Cardiac muscle cell (in vitro differentiated cells and primary cell): ENCODE data around the gene EML2. TPM values are rescaled to one million over a fixed set of nuclear protein-coding genes. Genes with fewer than 3 reads are reported as not detected.
A peak's percentile ranks its signal among the peaks of the same experiment; 100 is the strongest.

Experiments used
- DNase-seq, 2 donors: peaks; one replicate each; pipeline versions ENCODE4 v3.0.0 to v3.0.0-alpha.2; 2010 to 2017; ENCODE audit warnings: low read depth in 1 of 2, low spot score in 1 of 2
- H3K27ac ChIP-seq: fragments of 200-600 bp; sonication (generic); 2 replicates; pipeline ENCODE4 v1.5.1; 2016
- H3K27me3 ChIP-seq: fragments of 200-600 bp; sonication (generic); 2 replicates; pipeline ENCODE4 v1.6.0; 2016; ENCODE audit warnings: control low read depth
- H3K36me3 ChIP-seq: fragments of 200-600 bp; sonication (generic); 2 replicates; pipeline ENCODE4 v1.5.1; 2016; ENCODE audit warnings: control low read depth
- H3K4me1 ChIP-seq: fragments of 200-600 bp; sonication (generic); 2 replicates; pipeline ENCODE4 v1.8.1; 2017; ENCODE audit warnings: low read depth, mild to moderate bottlenecking, mixed run types
- H3K4me3 ChIP-seq: fragments of 200-600 bp; sonication (generic); 2 replicates; pipeline ENCODE4 v1.5.1; 2016; ENCODE audit warnings: mild to moderate bottlenecking
- H3K9me3 ChIP-seq: fragments of 200-600 bp; sonication (generic); 2 replicates; pipeline ENCODE4 v1.5.1; 2017; ENCODE audit warnings: low read depth, mild to moderate bottlenecking, control low read depth
- CTCF ChIP-seq: IDR thresholded peaks from 2 replicates; pipeline ENCODE4 v1.5.1; 2012; ENCODE audit warnings: low read depth, mild to moderate bottlenecking, low read length
- polyA plus RNA-seq: library from polyadenylated mRNA; unstranded; fragments of >200 nt; fragmentation: Nextera tagmentation; extraction: Ambion mirVana; gene quantifications from 2 replicates; pipeline ENCODE4 v1.2.1, GENCODE V29; 2016
- total RNA-seq: library from RNA; depleted of rRNA; stranded (reverse); fragments of >200 nt; gene quantifications from 2 replicates; pipeline ENCODE4 v1.2.3, GENCODE V29; 2016

The EML2 gene
- total and polyA plus RNA-seq, 2 experiments from 2014 or later: 26.2 to 41.0 TPM

DNA sequence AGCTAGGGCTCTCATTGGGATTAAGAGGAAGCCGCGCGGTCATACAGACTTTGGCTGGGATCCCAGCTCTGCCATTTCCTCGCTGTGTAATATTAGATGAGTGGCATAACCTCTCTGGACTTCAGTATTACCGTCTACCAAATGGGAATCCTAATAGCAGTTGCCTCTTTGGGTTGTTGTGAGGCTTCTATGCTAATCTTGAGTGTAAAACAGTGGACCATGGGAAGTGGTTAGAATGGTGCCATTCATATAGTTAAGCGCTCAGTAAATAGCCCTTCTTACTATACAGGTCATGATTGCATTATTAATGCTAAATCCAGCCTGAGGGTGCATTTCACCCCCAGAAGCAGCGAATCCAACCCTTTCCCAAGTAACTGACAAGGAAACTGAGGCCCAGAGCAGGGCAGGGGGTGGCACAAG, 54.0 kb downstream of the EML2 start:
- Histone ChIP-seq H3K27ac (peak overlapping the region; percentile 94), H3K27me3 (no peaks in the 10 kb centered on the region), H3K9me3 (no peaks in the 10 kb centered on the region), H3K4me3 (peak overlapping the region; percentile 66), H3K36me3 (no peaks in the 10 kb centered on the region), H3K4me1 (peaks cover 3% of the 10 kb centered on the region)
- TF ChIP-seq CTCF: no peak
- DNase-seq: no peak

DNA sequence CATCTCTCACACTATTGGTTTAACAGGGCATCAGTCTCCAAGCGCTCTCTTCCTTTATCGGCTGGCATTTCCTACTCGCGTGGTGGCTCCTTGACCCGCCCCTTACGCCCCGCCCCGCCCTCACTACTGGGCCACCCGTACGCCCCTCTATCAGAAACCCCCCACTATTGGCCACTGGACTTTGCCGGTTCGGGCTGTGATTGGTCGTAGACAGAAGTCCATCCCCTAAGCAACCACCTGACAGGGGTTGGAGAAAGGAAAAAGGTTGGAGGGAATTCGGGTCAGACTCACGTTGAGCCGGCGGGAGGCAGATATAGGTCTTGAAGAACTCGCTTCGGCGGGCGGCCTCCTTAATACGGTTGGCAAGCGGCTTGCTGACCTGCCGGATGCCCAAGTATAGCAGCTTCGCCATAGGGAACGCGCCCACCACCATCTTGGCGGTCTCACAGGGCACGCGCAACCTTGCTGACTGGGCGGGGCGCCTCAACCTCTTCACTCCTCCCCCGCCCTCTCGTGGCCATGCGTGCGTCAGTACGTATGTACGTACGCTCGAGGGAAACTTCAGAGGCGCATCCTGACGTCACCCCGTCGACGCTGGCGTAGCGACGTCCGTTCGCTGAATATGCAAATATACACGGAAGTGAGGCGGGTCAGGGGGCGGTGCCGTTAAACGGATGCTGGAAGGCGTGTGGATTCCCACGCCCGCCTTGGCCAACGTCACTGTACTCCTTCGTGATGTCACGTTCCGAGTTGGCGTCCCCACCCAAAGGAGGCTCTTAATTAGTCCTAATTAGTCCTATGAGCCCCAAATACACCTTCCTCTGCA, 54.7 kb downstream of the EML2 start, which contains the start of gene OPA3:
Gene OPA3, minus strand, starts transcription at position 471 of the 826 bp plus-strand sequence. Its CDS starts 38 bp downstream, at position 433.
- H3K27me3 ChIP-seq: no peaks in the 10 kb centered on the region
- H3K27ac ChIP-seq: peak within 1 kb of the TSS; percentile 94
- TF ChIP-seq CTCF: no peak
- H3K9me3 ChIP-seq: no peaks in the 10 kb centered on the region
- peak within 1 kb of the TSS; percentile 66 for H3K4me3 ChIP-seq
- peak; percentile 100 for DNase-seq
- peaks cover 3% of the 10 kb centered on the region for H3K4me1 ChIP-seq
- no peaks in the 10 kb centered on the region for H3K36me3 ChIP-seq

DNA sequence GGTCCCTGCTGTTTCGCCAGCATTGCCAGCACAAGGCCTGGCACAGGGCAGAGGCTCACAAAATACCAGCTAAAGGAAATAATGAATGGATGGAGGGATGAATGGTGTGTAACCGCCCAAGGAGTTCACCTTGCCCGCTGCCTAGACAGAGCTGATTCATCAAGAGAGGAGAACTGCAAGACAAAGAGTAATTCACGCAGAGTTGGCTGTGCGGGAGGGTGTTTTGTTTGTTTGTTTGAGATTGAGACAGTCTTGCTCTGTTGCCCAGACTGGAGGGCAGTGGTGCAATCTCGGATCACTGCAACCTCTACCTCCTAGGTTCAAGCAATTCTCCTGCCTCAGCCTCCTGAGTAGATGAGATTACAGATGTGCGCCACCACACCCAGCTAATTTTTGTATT, 57.6 kb downstream of the EML2 start:
- H3K36me3 ChIP-seq: no peaks in the 10 kb centered on the region
- TF ChIP-seq CTCF: no peak
- H3K9me3 ChIP-seq: no peaks in the 10 kb centered on the region
- H3K4me1 ChIP-seq: peaks cover 10% of the 10 kb centered on the region
- H3K4me3 ChIP-seq: no peak overlapping the region
- no peak for DNase-seq
- no peaks in the 10 kb centered on the region for H3K27me3 ChIP-seq
- no peak overlapping the region for H3K27ac ChIP-seq

GRCh38 chr19:45578861-45579260, 60.3 kb downstream of the EML2 start:
- Histone ChIP-seq H3K27me3 (no peaks in the 10 kb centered on the region), H3K36me3 (no peaks in the 10 kb centered on the region), H3K27ac (no peak overlapping the region), H3K4me3 (no peak overlapping the region), H3K4me1 (peaks cover 10% of the 10 kb centered on the region), H3K9me3 (no peaks in the 10 kb centered on the region)
- no peak for TF ChIP-seq CTCF
- no peak for DNase-seq

- Histone ChIP-seq H3K4me3 (no peak overlapping the region), H3K27ac (peak overlapping the region; percentile 66), H3K27me3 (no peaks in the 10 kb centered on the region), H3K9me3 (no peaks in the 10 kb centered on the region), H3K36me3 (no peaks in the 10 kb centered on the region), H3K4me1 (peaks cover 7% of the 10 kb centered on the region)
- peak in 1 of 2 donors; percentile 87 for DNase-seq
- TF ChIP-seq CTCF: no peak
These were observed 61.9 kb downstream of the EML2 start for GRCh38 chr19:45577111-45577905.
